GM12864 (cell line): ENCODE results near the gene DPP4.

Experiments
- DNase-seq: peaks from one replicate; pipeline ENCODE4 v3.0.0-alpha.2; 2011; ENCODE audit warnings: low read depth
- H3K4me3 ChIP-seq: 2 replicates; pipeline ENCODE4 v1.5.1; 2011; ENCODE audit warnings: mild to moderate bottlenecking, low read depth, low read length, control low read depth
- CTCF ChIP-seq: IDR thresholded peaks from 2 replicates; pipeline ENCODE4 v1.5.1; 2011; ENCODE audit warnings: low read depth, mild to moderate bottlenecking, moderate library complexity, low read length, control low read depth, inconsistent platforms; ENCODE audit errors: missing control alignments

Gene DPP4

GRCh38 chr2:162022290-162022945 lies 51.6 kb downstream of the DPP4 start:
- no peak for TF ChIP-seq CTCF
- H3K4me3 ChIP-seq = no peak overlapping the region
- DNase-seq = no peak

- TF ChIP-seq CTCF = no peak
- H3K4me3 ChIP-seq = no peak overlapping the region
- DNase-seq = no peak
Observed at GRCh38 chr2:162021516-162022058, 52.4 kb downstream of the DPP4 start.

- H3K4me3 ChIP-seq = no peak overlapping the region
- TF ChIP-seq CTCF = no peak
- DNase-seq = no peak
Observed at GRCh38 chr2:162018530-162018929, 55.5 kb downstream of the DPP4 start.

GRCh38 chr2:162017233-162017632 lies 56.8 kb downstream of the DPP4 start:
- H3K4me3 ChIP-seq = no peak overlapping the region
- DNase-seq = no peak
- TF ChIP-seq CTCF = no peak

GRCh38 chr2:162016080-162016479 lies 57.9 kb downstream of the DPP4 start:
- no peak for TF ChIP-seq CTCF
- no peak for DNase-seq

GRCh38 chr2:162014751-162015150 lies 59.3 kb downstream of the DPP4 start:
- no peak for TF ChIP-seq CTCF
- no peak overlapping the region for H3K4me3 ChIP-seq
- DNase-seq = no peak

More at GRCh38 chr2:162016080-162016479, 57.9 kb downstream of the DPP4 start:
- no peak overlapping the region for H3K4me3 ChIP-seq
